MM.1S (cell line): ENCODE data around the gene KIF14.

Experiments
- CTCF ChIP-seq: fragments of 300-600 bp; sonication (generic); IDR thresholded peaks from 2 replicates; pipeline ENCODE4 v1.5.1; 2016; ENCODE audit warnings: antibody characterized with exemption, low read length, mixed read lengths
- EZH2 ChIP-seq: fragments of 300-600 bp; sonication (generic); optimal IDR thresholded peaks from 2 replicates; pipeline ENCODE3; 2017; ENCODE audit warnings: low read depth, mild to moderate bottlenecking, antibody characterized with exemption, low read length, mixed read lengths
- EZH2phosphoT487 ChIP-seq: fragments of 300-600 bp; sonication (generic); IDR thresholded peaks from 2 replicates; pipeline ENCODE4 v1.6.1; 2018; ENCODE audit warnings: antibody characterized with exemption, low read length

- no peak for TF ChIP-seq EZH2phosphoT487
- TF ChIP-seq CTCF, result no peak
- TF ChIP-seq EZH2, result no peak
Observed at GRCh38 chr1:200546577-200546976, 74.0 kb downstream of the KIF14 start.
